ENCODE results near the gene CNPY2. TPM values are rescaled to one million over a fixed set of nuclear protein-coding genes. Genes with fewer than 3 reads are reported as not detected.
"Not testable (repeated sequence)": the region's sequence is repeated elsewhere in the genome, so short reads cannot be mapped to it uniquely, and the experiment has no call there.

CNPY2 gene
- total RNA-seq, 1 donor from 2014 or later, result 169 TPM

DNA sequence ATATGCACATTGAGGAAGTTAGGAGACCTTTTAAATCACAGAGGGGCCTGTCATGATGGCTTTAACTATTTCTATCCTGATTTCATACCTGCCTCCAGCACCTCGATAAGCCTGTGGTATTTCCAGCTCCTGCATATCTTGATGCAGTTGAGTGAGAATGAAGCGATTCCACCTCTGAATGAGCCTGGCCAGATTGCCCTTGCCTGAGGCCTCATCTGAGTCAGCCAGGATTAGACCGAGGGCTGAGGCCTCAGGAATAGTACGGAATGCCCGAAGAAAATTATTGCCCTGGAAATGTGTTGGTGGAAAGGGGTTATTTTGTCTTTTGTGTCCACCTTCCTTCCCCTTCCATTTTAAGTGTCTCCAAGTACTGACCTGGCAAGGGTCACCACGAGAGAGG, 8.4 kb upstream of the CNPY2 start:
- intact Hi-C loops (cut with micrococcal nuclease), result no loop called here
- H3K36me3 Mint-ChIP-seq (ENCODE audit: low read depth), result peaks cover 47% of the 10 kb centered on the region
- DNase-seq, result no peak
- no peaks in the 10 kb centered on the region for H3K27me3 Mint-ChIP-seq
- H3K4me1 Mint-ChIP-seq, result peaks cover 5% of the 10 kb centered on the region
- H3K4me3 Mint-ChIP-seq, result no peak overlapping the region
- no peaks in the 10 kb centered on the region for H3K9me3 Mint-ChIP-seq
- H3K27ac Mint-ChIP-seq, result no peak overlapping the region

DNA sequence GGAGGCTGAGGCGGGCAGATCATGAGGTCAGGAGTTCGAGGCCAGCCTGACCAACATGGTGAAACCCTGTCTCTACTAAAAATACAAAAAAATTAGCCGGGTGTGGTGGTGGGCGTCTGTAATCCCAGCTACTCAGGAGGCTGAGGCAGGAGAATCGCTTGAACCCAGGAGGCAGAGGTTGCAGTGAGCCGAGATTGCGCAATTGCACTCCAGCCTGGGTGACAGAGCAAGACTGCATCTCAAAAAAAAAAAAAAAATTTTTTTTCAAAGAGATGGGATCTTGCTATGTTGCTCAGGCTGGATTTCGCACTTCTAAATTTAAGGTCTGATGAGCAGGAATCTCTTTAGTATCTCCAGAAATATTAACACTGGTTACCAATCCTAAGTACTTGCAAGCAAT, 5.8 kb upstream of the CNPY2 start:
- intact Hi-C loops (cut with micrococcal nuclease); DNase-seq; H3K27ac Mint-ChIP-seq: not testable (repeated sequence)

DNA sequence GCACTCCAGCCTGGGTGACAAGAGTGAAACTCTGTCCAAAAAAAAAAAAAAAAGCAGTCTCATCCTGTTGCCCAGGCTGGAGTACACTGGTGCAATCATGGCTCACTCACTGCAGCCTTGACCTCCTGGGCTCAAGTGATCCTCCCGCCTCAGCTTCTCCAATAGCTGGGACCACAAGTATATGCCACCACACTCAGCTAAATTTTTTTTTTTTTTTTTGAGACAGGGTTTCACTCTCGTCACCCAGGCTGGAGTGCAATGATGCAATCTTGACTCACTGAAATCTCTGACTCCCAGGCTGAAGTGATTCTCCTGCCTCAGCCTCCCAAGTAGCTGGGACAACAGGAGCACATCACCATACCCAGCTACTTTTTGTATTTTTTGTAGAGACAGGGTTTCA, 5.2 kb upstream of the CNPY2 start:
- H3K4me1 Mint-ChIP-seq, result no peaks in the 10 kb centered on the region
- no peak for DNase-seq
- H3K27me3 Mint-ChIP-seq, result no peaks in the 10 kb centered on the region
- intact Hi-C loops (cut with micrococcal nuclease), result no loop called here
- H3K4me3 Mint-ChIP-seq, result no peak overlapping the region
- H3K36me3 Mint-ChIP-seq (ENCODE audit: low read depth), result peaks cover 35% of the 10 kb centered on the region
- no peak overlapping the region for H3K27ac Mint-ChIP-seq
- H3K9me3 Mint-ChIP-seq, result no peaks in the 10 kb centered on the region

More for the DNA sequence above, 5.8 kb upstream of the CNPY2 start:
- H3K4me3 Mint-ChIP-seq, H3K4me1 Mint-ChIP-seq, H3K9me3 Mint-ChIP-seq, H3K27me3 Mint-ChIP-seq: not testable (repeated sequence)
- peaks cover 39% of the 10 kb centered on the region for H3K36me3 Mint-ChIP-seq (ENCODE audit: low read depth)

- H3K27me3 Mint-ChIP-seq, result no peaks in the 10 kb centered on the region
- H3K27ac Mint-ChIP-seq, result no peak overlapping the region
- no peak for DNase-seq
- H3K4me3 Mint-ChIP-seq, result no peak overlapping the region
- peaks cover 7% of the 10 kb centered on the region for H3K4me1 Mint-ChIP-seq
- intact Hi-C loops (cut with micrococcal nuclease), result loop anchor here (5.0 kb wide), 1 partner anchor 50 kb away; the partner anchor contains the start of gene COQ10A
- no peaks in the 10 kb centered on the region for H3K9me3 Mint-ChIP-seq
- H3K36me3 Mint-ChIP-seq (ENCODE audit: low read depth), result peaks cover 22% of the 10 kb centered on the region
Observed at GRCh38 chr12:56317675-56318074, 1.9 kb upstream of the CNPY2 start.

- DNase-seq, result no peak
- H3K27me3 Mint-ChIP-seq, result no peaks in the 10 kb centered on the region
- peak overlapping the region; percentile 98 for H3K27ac Mint-ChIP-seq
- H3K4me3 Mint-ChIP-seq, result peak overlapping the region; percentile 97
- intact Hi-C loops (cut with micrococcal nuclease), result loop anchor here (5.0 kb wide), 1 partner anchor 48 kb away; the partner anchor contains the start of gene COQ10A
- peaks cover 28% of the 10 kb centered on the region for H3K36me3 Mint-ChIP-seq (ENCODE audit: low read depth)
- no peaks in the 10 kb centered on the region for H3K9me3 Mint-ChIP-seq
- peaks cover 7% of the 10 kb centered on the region for H3K4me1 Mint-ChIP-seq
Observed at GRCh38 chr12:56315249-56315621, 553 bp downstream of the CNPY2 start.

- H3K27ac Mint-ChIP-seq, result no peak overlapping the region
- no peaks in the 10 kb centered on the region for H3K27me3 Mint-ChIP-seq
- peaks cover 7% of the 10 kb centered on the region for H3K4me1 Mint-ChIP-seq
- DNase-seq, result no peak
- no peak overlapping the region for H3K4me3 Mint-ChIP-seq
- intact Hi-C loops (cut with micrococcal nuclease), result no loop called here
- no peaks in the 10 kb centered on the region for H3K9me3 Mint-ChIP-seq
- peaks cover 33% of the 10 kb centered on the region for H3K36me3 Mint-ChIP-seq (ENCODE audit: low read depth)
Observed at GRCh38 chr12:56311003-56311402, 4.8 kb downstream of the CNPY2 start.

GRCh38 chr12:56308714-56309113, 7.1 kb downstream of the CNPY2 start:
- H3K4me3 Mint-ChIP-seq, result no peak overlapping the region
- H3K9me3 Mint-ChIP-seq, result no peaks in the 10 kb centered on the region
- H3K4me1 Mint-ChIP-seq, result no peaks in the 10 kb centered on the region
- peaks cover 32% of the 10 kb centered on the region for H3K36me3 Mint-ChIP-seq (ENCODE audit: low read depth)
- intact Hi-C loops (cut with micrococcal nuclease), result no loop called here
- no peaks in the 10 kb centered on the region for H3K27me3 Mint-ChIP-seq
- no peak overlapping the region for H3K27ac Mint-ChIP-seq
- no peak for DNase-seq

DNA sequence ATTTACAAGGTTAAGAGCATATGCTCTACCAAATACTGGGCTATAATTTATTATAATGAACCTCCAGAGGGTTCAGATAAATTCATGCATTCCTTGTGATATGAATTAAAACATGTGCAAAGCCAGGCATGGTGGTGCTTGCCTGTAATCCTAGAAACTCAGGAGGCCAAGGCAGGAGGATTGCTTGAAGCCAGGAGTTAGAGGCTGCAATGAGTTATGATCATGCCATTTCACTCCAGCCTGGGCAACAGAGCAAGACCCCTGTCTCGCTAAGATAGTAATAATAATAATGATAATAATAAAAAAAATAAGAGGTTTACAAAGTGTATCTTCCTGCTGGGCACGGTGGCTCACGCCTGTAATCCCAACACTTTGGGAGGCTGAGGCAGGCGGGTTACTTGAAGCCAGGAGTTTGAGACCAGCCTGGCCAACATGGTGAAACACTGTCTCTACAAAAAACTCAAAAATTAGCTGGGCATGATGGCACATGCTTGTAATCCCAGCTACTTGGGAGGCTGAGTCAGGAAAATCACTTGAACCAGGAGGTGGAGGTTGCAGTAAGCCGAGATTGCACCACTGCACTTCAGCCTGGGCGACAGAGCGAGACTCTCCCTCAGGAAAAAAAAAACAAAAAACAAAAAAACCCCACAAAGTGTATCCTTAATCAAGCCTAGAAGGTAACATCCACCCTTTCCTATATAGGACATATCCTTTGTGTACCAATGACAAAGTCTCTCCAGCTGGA, 8.4 kb downstream of the CNPY2 start:
- Mint-ChIP-seq H3K27me3 (no peaks in the 10 kb centered on the region), H3K4me3 (no peak overlapping the region), H3K4me1 (peaks cover under 1% of the 10 kb centered on the region), H3K9me3 (no peaks in the 10 kb centered on the region), H3K27ac (no peak overlapping the region), H3K36me3 (ENCODE audit: low read depth) (peaks cover 33% of the 10 kb centered on the region)
- intact Hi-C loops (cut with micrococcal nuclease), result no loop called here
- DNase-seq, result no peak

GRCh38 chr12:56304872-56305590, 10.8 kb downstream of the CNPY2 start:
- Mint-ChIP-seq H3K36me3 (ENCODE audit: low read depth) (peaks cover 23% of the 10 kb centered on the region), H3K27me3 (no peaks in the 10 kb centered on the region), H3K4me3 (no peak overlapping the region), H3K9me3 (no peaks in the 10 kb centered on the region), H3K4me1 (peaks cover 17% of the 10 kb centered on the region), H3K27ac (peak overlapping the region; percentile 21)
- DNase-seq, result no peak
- intact Hi-C loops (cut with micrococcal nuclease), result no loop called here

DNA sequence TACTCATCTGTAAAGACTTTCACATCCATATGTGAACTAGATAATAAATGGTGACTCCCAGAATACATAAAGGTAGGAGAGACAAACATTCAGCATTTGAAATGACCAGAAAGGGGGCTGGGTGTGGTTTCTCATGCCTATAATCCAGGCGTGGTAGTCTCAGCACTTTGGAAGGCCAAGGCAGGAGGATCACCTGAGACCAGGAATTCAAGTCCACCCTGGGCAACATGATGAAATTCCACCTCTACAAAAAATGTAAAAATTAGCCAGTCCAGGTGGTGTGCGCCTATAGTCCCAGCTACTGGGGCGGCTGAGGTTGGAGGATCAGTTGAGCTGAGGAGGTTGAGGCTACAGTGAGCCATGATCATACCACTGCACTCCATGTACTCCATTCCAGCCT, 11.5 kb downstream of the CNPY2 start:
- no peaks in the 10 kb centered on the region for H3K27me3 Mint-ChIP-seq
- H3K9me3 Mint-ChIP-seq, result no peaks in the 10 kb centered on the region
- no peak for DNase-seq
- no peak overlapping the region for H3K27ac Mint-ChIP-seq
- intact Hi-C loops (cut with micrococcal nuclease), result no loop called here
- peaks cover 19% of the 10 kb centered on the region for H3K36me3 Mint-ChIP-seq (ENCODE audit: low read depth)
- H3K4me3 Mint-ChIP-seq, result no peak overlapping the region
- peaks cover 17% of the 10 kb centered on the region for H3K4me1 Mint-ChIP-seq

GRCh38 chr12:56300644-56301464, 14.9 kb downstream of the CNPY2 start:
- DNase-seq, result no peak
- peak overlapping the region; percentile 99 for H3K4me3 Mint-ChIP-seq
- peaks cover 39% of the 10 kb centered on the region for H3K4me1 Mint-ChIP-seq
- no peaks in the 10 kb centered on the region for H3K9me3 Mint-ChIP-seq
- peak overlapping the region; percentile 97 for H3K27ac Mint-ChIP-seq
- H3K27me3 Mint-ChIP-seq, result no peaks in the 10 kb centered on the region
- intact Hi-C loops (cut with micrococcal nuclease), result loop anchor here (1.0 to 2.0 kb wide), 9 partner anchors 15 to 484 kb away; partner anchors contain the start of genes COQ10A, IL23A, PAN2 and SARNP
- H3K36me3 Mint-ChIP-seq (ENCODE audit: low read depth), result peaks cover 30% of the 10 kb centered on the region

DNA sequence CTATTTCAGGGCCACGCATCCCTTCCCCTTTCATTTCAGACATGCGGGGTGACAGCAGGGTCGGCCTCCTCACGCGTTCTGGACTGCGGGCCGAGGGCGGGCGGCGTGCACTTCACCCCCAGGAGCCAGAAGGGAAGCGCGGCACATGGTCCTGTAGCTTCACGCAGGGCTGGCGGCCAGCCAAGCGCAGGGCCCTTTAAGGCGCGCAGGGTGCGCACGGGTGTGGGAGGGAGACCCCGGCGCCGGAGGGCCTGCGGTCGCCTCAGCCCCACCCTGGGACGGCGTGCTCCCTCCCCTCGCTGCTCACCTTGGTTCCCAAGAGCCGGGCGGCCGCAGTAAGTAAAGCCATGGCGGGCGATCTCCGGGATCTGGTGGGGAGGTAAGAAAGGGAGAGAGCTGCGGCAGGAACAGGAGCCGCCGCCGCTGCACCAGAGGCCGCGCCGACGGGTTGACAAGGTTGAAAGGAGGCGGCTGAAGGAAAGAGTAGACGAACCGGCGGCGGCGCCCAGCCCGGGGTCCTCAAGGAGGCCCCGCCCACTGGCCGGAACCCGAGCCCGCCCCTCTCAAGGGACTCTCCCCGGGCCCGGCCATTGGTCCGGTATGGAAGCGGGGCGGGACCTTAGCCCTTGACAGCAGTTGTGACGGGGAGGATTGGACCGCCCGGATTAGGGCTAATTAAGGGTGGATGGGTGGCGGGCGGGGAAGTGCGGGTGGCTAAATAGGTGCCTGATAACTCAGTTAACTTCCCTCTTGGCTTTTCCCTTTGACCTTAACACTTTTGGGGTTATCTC, 15.7 kb downstream of the CNPY2 start, which contains the start of gene CS:
TSS of gene CS (minus strand) at position 478 of the 791 bp plus-strand sequence. CDS start at position 349, 129 bp downstream.
- H3K4me3 Mint-ChIP-seq, result peak within 1 kb of the TSS; percentile 99
- DNase-seq, result peak; percentile 99
- no peaks in the 10 kb centered on the region for H3K27me3 Mint-ChIP-seq
- H3K4me1 Mint-ChIP-seq, result peaks cover 39% of the 10 kb centered on the region
- peak within 1 kb of the TSS; percentile 97 for H3K27ac Mint-ChIP-seq
- peaks cover 28% of the 10 kb centered on the region for H3K36me3 Mint-ChIP-seq (ENCODE audit: low read depth)
- intact Hi-C loops (cut with micrococcal nuclease), result loop anchor here (1.0 to 2.0 kb wide), 9 partner anchors 16 to 483 kb away; partner anchors contain the start of genes COQ10A, IL23A, PAN2 and SARNP
- no peaks in the 10 kb centered on the region for H3K9me3 Mint-ChIP-seq

DNA sequence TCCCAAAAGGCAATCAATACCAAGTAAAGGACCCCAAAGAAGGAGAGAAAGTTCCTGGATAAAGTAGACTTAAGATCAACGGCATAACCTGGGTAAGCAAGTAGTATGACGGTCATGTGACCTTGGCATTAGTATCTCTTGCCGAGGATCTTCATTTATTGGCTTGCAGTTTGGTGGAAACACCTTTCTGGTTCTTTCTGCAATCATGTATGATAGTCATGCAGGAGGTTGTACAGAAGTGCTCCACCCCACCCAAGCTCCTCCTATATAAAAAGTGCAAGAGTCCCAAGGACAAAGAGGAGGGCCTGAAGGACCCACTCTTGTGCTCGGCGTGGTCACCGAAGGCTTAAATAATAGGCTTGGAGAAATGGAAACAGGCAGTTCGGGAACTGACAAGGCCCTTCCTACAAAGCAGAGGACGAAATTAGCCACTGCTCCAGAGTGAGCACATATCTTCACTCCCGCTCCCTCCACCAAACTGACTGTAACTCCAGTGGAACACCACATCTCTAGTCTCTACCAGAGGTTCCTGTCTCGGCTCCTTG, 16.4 kb downstream of the CNPY2 start:
- intact Hi-C loops (cut with micrococcal nuclease), result no loop called here
- Mint-ChIP-seq H3K9me3 (no peaks in the 10 kb centered on the region), H3K27ac (peak overlapping the region; percentile 97), H3K36me3 (ENCODE audit: low read depth) (peaks cover 28% of the 10 kb centered on the region), H3K27me3 (no peaks in the 10 kb centered on the region), H3K4me3 (peak overlapping the region; percentile 99), H3K4me1 (peaks cover 39% of the 10 kb centered on the region)
- DNase-seq, result peak; percentile 81
